A549 (cell line): ENCODE results near the gene INSYN2B.

Source experiments
- MYC ChIP-seq: IDR thresholded peaks from 2 replicates; pipeline ENCODE4 v1.6.1; 2012; ENCODE audit warnings: mild to moderate bottlenecking, inconsistent platforms, low read length, improper control_type of control experiment, borderline replicate concordance
- POLR2A ChIP-seq: IDR thresholded peaks from 2 replicates; pipeline ENCODE4 v1.6.1; 2012; ENCODE audit warnings: mild to moderate bottlenecking, low read length
- RAD21 ChIP-seq, 2 experiments: fragments of >200 bp in 1 of 2; sonication (Bioruptor Twin) in 1 of 2; formaldehyde crosslinking in 1 of 2; IDR thresholded peaks in 1 of 2; conservative IDR thresholded peaks in 1 of 2; 2 replicates in 1 of 2; 3 replicates in 1 of 2; pipeline ENCODE4 v1.6.1; 2012 to 2018; ENCODE audit warnings: inconsistent platforms in 1 of 2
- RFX5 ChIP-seq: fragments of 450-650 bp; IDR thresholded peaks from 2 replicates; pipeline ENCODE4 v1.7.1; 2014; ENCODE audit warnings: antibody characterized with exemption, mild to moderate bottlenecking, moderate library complexity
- SMC3 ChIP-seq: fragments of >200 bp; sonication (Bioruptor Twin); formaldehyde crosslinking; IDR thresholded peaks from 3 replicates; pipeline ENCODE4 v1.6.1; 2018; ENCODE audit warnings: inconsistent platforms
- TF ChIP-seq, protein P1 (sequence below): fragments of >200 bp; sonication (Bioruptor Twin); formaldehyde crosslinking; IDR thresholded peaks from 3 replicates; pipeline ENCODE4 v1.5.1; 2016

- TF ChIP-seq, protein P1, sequence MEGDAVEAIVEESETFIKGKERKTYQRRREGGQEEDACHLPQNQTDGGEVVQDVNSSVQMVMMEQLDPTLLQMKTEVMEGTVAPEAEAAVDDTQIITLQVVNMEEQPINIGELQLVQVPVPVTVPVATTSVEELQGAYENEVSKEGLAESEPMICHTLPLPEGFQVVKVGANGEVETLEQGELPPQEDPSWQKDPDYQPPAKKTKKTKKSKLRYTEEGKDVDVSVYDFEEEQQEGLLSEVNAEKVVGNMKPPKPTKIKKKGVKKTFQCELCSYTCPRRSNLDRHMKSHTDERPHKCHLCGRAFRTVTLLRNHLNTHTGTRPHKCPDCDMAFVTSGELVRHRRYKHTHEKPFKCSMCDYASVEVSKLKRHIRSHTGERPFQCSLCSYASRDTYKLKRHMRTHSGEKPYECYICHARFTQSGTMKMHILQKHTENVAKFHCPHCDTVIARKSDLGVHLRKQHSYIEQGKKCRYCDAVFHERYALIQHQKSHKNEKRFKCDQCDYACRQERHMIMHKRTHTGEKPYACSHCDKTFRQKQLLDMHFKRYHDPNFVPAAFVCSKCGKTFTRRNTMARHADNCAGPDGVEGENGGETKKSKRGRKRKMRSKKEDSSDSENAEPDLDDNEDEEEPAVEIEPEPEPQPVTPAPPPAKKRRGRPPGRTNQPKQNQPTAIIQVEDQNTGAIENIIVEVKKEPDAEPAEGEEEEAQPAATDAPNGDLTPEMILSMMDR = no peak
- no peak for TF ChIP-seq POLR2A
- no peak for TF ChIP-seq MYC
- TF ChIP-seq RFX5 = no peak
- no peak for TF ChIP-seq SMC3
- no peak for TF ChIP-seq RAD21 (conservative IDR thresholded peaks at IDR 0.05 in 1 of 2, IDR thresholded peaks at IDR 0.05 in 1 of 2)
These were observed 115.8 kb downstream of the INSYN2B start for GRCh38 chr5:169864483-169864882.
